OCI-LY1 (cell line): Measurements from ENCODE around the gene MARCHF5.

Experiments used
- CTCF ChIP-seq: fragments of 200-600 bp; sonication (generic), shearing (Covaris generic); IDR thresholded peaks from 2 replicates; pipeline ENCODE4 v1.5.1; 2017; ENCODE audit warnings: mild to moderate bottlenecking, antibody characterized with exemption, low read length, moderate library complexity, mixed read lengths
- EZH2 ChIP-seq: fragments of 200-600 bp; sonication (generic), shearing (Covaris generic); IDR thresholded peaks from 2 replicates; pipeline ENCODE4 v1.8.0; 2017; ENCODE audit warnings: borderline replicate concordance, mixed run types, mild to moderate bottlenecking, antibody characterized with exemption, low read length, moderate library complexity, mixed read lengths

- no peak for TF ChIP-seq CTCF
- no peak for TF ChIP-seq EZH2
These were observed 27.6 kb upstream of the MARCHF5 start for GRCh38 chr10:92263396-92263795.
